ENCODE results near the gene MTHFD2L. TPM values are rescaled to one million over a fixed set of nuclear protein-coding genes. Genes with fewer than 3 reads are reported as not detected.
"Not testable (repeated sequence)": the region's sequence is repeated elsewhere in the genome, so short reads cannot be mapped to it uniquely, and the experiment has no call there.

MTHFD2L gene
- total RNA-seq, 1 donor from 2014 or later: 37.6 TPM

- no peak for DNase-seq (ENCODE audit: low spot score)
Observed at GRCh38 chr4:74331944-74332343, 174.0 kb downstream of the MTHFD2L start.

GRCh38 chr4:74334636-74335035, 176.7 kb downstream of the MTHFD2L start:
- DNase-seq (ENCODE audit: low spot score): no peak

GRCh38 chr4:74335341-74336021, 177.6 kb downstream of the MTHFD2L start:
- no peak for DNase-seq (ENCODE audit: low spot score)

GRCh38 chr4:74338792-74339333, 180.9 kb downstream of the MTHFD2L start:
- DNase-seq (ENCODE audit: low spot score): no peak

DNA sequence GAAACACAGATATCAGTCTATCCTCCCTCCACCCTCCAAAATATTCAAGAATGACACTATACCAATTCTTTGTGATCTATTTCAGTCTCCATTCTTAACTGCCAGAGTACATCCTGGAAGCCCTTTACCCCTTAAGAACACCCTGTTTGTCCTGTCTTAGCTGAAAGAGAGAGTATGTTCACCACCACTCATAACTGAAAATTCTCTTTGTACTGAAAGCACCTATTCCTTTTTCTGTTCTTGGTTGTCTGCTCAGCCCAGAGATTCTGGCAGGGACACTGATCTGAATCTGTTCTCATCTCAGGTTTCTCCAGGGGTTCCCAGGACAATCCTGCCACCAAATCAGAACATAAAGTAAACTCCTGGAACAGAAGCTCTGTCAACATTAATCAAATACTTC, 181.6 kb downstream of the MTHFD2L start:
- no peak for DNase-seq (ENCODE audit: low spot score)

- DNase-seq (ENCODE audit: low spot score): not testable (repeated sequence)
Observed at GRCh38 chr4:74340421-74340820, 182.5 kb downstream of the MTHFD2L start.

DNA sequence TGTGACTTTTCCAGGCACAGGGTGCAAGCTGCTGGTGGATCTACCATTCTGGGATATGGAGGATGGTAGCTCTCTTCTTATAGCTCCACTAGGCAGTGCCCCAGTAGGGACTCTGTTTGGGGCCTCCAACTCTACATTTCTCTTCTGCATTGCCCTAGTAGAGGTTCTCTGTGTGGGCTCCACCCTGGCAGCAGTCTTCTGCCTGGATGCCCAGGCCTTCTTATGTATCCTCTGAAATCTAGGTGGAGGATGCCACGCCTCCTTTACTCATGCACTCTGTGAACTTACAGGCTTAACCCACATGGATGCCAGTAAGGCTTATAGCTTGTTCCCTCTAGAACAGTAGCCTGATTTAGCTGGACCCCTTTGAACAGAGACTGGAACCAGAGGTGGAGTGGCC, 186.1 kb downstream of the MTHFD2L start:
- DNase-seq (ENCODE audit: low spot score): no peak

Other genes starting within 250 kb of the MTHFD2L start
- not detected for gene PF4, start 176.1 kb upstream of the MTHFD2L start, total RNA-seq (ENCODE audit: insufficient read depth, low replicate concordance)
- gene PPBP, start 169.9 kb upstream of the MTHFD2L start, total RNA-seq (ENCODE audit: insufficient read depth, low replicate concordance): 22.6 TPM
- gene CXCL5, start 159.4 kb upstream of the MTHFD2L start, total RNA-seq (ENCODE audit: insufficient read depth, low replicate concordance): 2.6 TPM
- gene CXCL3, start 119.4 kb upstream of the MTHFD2L start, total RNA-seq (ENCODE audit: insufficient read depth, low replicate concordance): 7.0 TPM
- gene CXCL2, start 58.9 kb upstream of the MTHFD2L start, total RNA-seq (ENCODE audit: insufficient read depth, low replicate concordance): 32.0 TPM
- 7.0 TPM for gene EPGN, start 150.4 kb downstream of the MTHFD2L start, total RNA-seq (ENCODE audit: insufficient read depth, low replicate concordance)
- gene EREG, start 207.0 kb downstream of the MTHFD2L start, total RNA-seq (ENCODE audit: insufficient read depth, low replicate concordance): 3.9 TPM

Data from umbilical cord (tissue), 2 donors.